ENCODE measurements around the gene MAP2K3.

- TF ChIP-seq CTCF (IDR thresholded peaks at IDR 0.05) = peak in 1 of 6 experiments; percentile 7
- TF ChIP-seq POLR2A (IDR thresholded peaks at IDR 0.05) = peak; percentile 60 to 77
These were observed 3.4 kb downstream of the MAP2K3 start for GRCh38 chr17:21287703-21288449.

Data from adrenal gland (tissue), 5 donors.